HG03039 (cell line): ENCODE data around the gene PAQR4.
"Not testable (repeated sequence)": the region's sequence is repeated elsewhere in the genome, so short reads cannot be mapped to it uniquely, and the experiment has no call there.

Experiments
- ATAC-seq: cut with Tn5 transposase; IDR thresholded peaks from one replicate; pipeline ENCODE4 v1.9.1; 2021; ENCODE audit warnings: mild to moderate bottlenecking, moderate library complexity; ENCODE audit not compliant: unreplicated experiment

The PAQR4 gene

GRCh38 chr16:2942045-2942444, 27.1 kb upstream of the PAQR4 start:
- no peak for ATAC-seq

GRCh38 chr16:2943716-2944115, 25.4 kb upstream of the PAQR4 start:
- not testable (repeated sequence) for ATAC-seq

GRCh38 chr16:2946649-2947048, 22.5 kb upstream of the PAQR4 start:
- no peak for ATAC-seq

GRCh38 chr16:2948807-2949704, 20.1 kb upstream of the PAQR4 start:
- no peak for ATAC-seq

GRCh38 chr16:2949705-2950352, 19.3 kb upstream of the PAQR4 start:
- ATAC-seq = no peak

- ATAC-seq = no peak
These were observed 18.8 kb upstream of the PAQR4 start for GRCh38 chr16:2950353-2950724.

GRCh38 chr16:2950773-2951172, 18.4 kb upstream of the PAQR4 start:
- no peak for ATAC-seq

GRCh38 chr16:2952679-2953078, 16.5 kb upstream of the PAQR4 start:
- no peak for ATAC-seq

GRCh38 chr16:2953706-2954627, 15.2 kb upstream of the PAQR4 start:
- no peak for ATAC-seq

- no peak for ATAC-seq
These were observed 14.3 kb upstream of the PAQR4 start for GRCh38 chr16:2954656-2955381.

- ATAC-seq = no peak
These were observed 13.7 kb upstream of the PAQR4 start for GRCh38 chr16:2955438-2955778.

- ATAC-seq = no peak
These were observed 13.2 kb upstream of the PAQR4 start for GRCh38 chr16:2955779-2956578.

- no peak for ATAC-seq
These were observed 12.6 kb upstream of the PAQR4 start for GRCh38 chr16:2956579-2956956.

- ATAC-seq = no peak
These were observed 9.9 kb upstream of the PAQR4 start for GRCh38 chr16:2959206-2959605.

GRCh38 chr16:2960183-2961010, 8.8 kb upstream of the PAQR4 start:
- ATAC-seq = no peak

- no peak for ATAC-seq
These were observed 6.6 kb upstream of the PAQR4 start for GRCh38 chr16:2962334-2963073.

GRCh38 chr16:2963074-2963722, 6.0 kb upstream of the PAQR4 start:
- no peak for ATAC-seq
